Astrocyte (in vitro differentiated cells and primary cell): ENCODE data around the gene CCDC102B. TPM values are rescaled to one million over a fixed set of nuclear protein-coding genes. Genes with fewer than 3 reads are reported as not detected.

Experiments used
- DNase-seq: peaks from one replicate; pipeline ENCODE4 v3.0.0-alpha.2; 2010; ENCODE audit warnings: low read depth
- FAIRE-seq: peaks from 2 replicates; lab custom pipeline; 2011; peaks lifted over from hg19 to GRCh38; lab: Jason Lieb, UNC
- H2AFZ ChIP-seq: 2 replicates; pipeline ENCODE4 v1.6.0; 2012; ENCODE audit warnings: low read depth, low read length, inconsistent platforms
- H3K27ac ChIP-seq: 2 replicates; pipeline ENCODE4 v1.5.1; 2011; ENCODE audit warnings: low read depth, low read length, inconsistent platforms
- H3K27me3 ChIP-seq: 2 replicates; pipeline ENCODE4 v1.6.0; 2011; ENCODE audit warnings: low read length, inconsistent platforms; ENCODE audit not compliant: insufficient read depth
- H3K36me3 ChIP-seq: 2 replicates; pipeline ENCODE4 v1.5.1; 2011; ENCODE audit warnings: low read length, inconsistent platforms; ENCODE audit not compliant: insufficient read depth
- H3K4me1 ChIP-seq: 2 replicates; pipeline ENCODE4 v1.5.1; 2011; ENCODE audit warnings: low read length, inconsistent platforms; ENCODE audit not compliant: insufficient read depth
- H3K4me2 ChIP-seq: 2 replicates; pipeline ENCODE4 v1.6.0; 2012; ENCODE audit warnings: low read length, inconsistent platforms
- H3K4me3 ChIP-seq: 2 replicates; pipeline ENCODE4 v1.5.1; 2011; ENCODE audit warnings: low read depth, mild to moderate bottlenecking, low read length, inconsistent platforms; ENCODE audit not compliant: insufficient read depth
- H3K79me2 ChIP-seq: 2 replicates; pipeline ENCODE4 v1.6.0; 2012; ENCODE audit warnings: mild to moderate bottlenecking, low read length, inconsistent platforms; ENCODE audit not compliant: insufficient read depth
- H3K9ac ChIP-seq: 2 replicates; pipeline ENCODE4 v1.6.0; 2012; ENCODE audit warnings: mild to moderate bottlenecking, low read length, inconsistent platforms
- H3K9me3 ChIP-seq: 2 replicates; pipeline ENCODE4 v1.5.1; 2012; ENCODE audit warnings: low read depth, mild to moderate bottlenecking, low read length, inconsistent platforms; ENCODE audit not compliant: insufficient read depth
- H4K20me1 ChIP-seq: 2 replicates; pipeline ENCODE4 v1.6.0; 2012; ENCODE audit warnings: low read length, inconsistent platforms; ENCODE audit not compliant: insufficient read depth
- H3K27ac Mint-ChIP-seq: one replicate; pipeline ENCODE4 v1.8.0; 2021; ENCODE audit warnings: mild to moderate bottlenecking, mixed read lengths; ENCODE audit not compliant: unreplicated experiment
- H3K27me3 Mint-ChIP-seq: one replicate; pipeline ENCODE4 v1.8.0; 2021; ENCODE audit warnings: low read depth, mixed read lengths; ENCODE audit not compliant: unreplicated experiment
- H3K36me3 Mint-ChIP-seq: one replicate; pipeline ENCODE4 v1.8.0; 2021; ENCODE audit warnings: low read depth, mixed read lengths; ENCODE audit not compliant: unreplicated experiment
- H3K4me1 Mint-ChIP-seq: one replicate; pipeline ENCODE4 v1.8.0; 2021; ENCODE audit warnings: low read depth, mixed read lengths; ENCODE audit not compliant: unreplicated experiment
- H3K4me3 Mint-ChIP-seq: one replicate; pipeline ENCODE4 v1.8.0; 2021; ENCODE audit warnings: mild to moderate bottlenecking, moderate library complexity, mixed read lengths; ENCODE audit not compliant: unreplicated experiment
- H3K9me3 Mint-ChIP-seq: one replicate; pipeline ENCODE4 v1.8.0; 2021; ENCODE audit warnings: mild to moderate bottlenecking, mixed read lengths; ENCODE audit not compliant: unreplicated experiment
- CTCF ChIP-seq: IDR thresholded peaks from 2 replicates; pipeline ENCODE4 v1.5.1; 2011; ENCODE audit warnings: low read depth, mild to moderate bottlenecking, inconsistent platforms, low read length, moderate library complexity; ENCODE audit not compliant: insufficient read depth
- EZH2 ChIP-seq: IDR thresholded peaks from 2 replicates; pipeline ENCODE4 v1.6.1; 2012; ENCODE audit warnings: mild to moderate bottlenecking, low read length, inconsistent platforms; ENCODE audit not compliant: insufficient read depth
- total RNA-seq: library from RNA; stranded (reverse); gene quantifications from 2 replicates; pipeline ENCODE4 v1.2.1, GENCODE V29; 2021

Gene CCDC102B
- total RNA-seq, 1 donor from 2014 or later: 7.9 TPM

- H2AFZ ChIP-seq: no peak overlapping the region
- no peaks in the 10 kb centered on the region for H4K20me1 ChIP-seq
- no peak for FAIRE-seq
- Mint-ChIP-seq H3K4me3 (no peak overlapping the region), H3K4me1 (no peaks in the 10 kb centered on the region), H3K9me3 (no peaks in the 10 kb centered on the region), H3K27me3 (no peaks in the 10 kb centered on the region), H3K36me3 (no peaks in the 10 kb centered on the region), H3K27ac (no peak overlapping the region)
- no peak overlapping the region for H3K9ac ChIP-seq
- H3K27me3 ChIP-seq: no peaks in the 10 kb centered on the region
- no peak overlapping the region for H3K27ac ChIP-seq
- TF ChIP-seq EZH2 (no peak), CTCF (no peak)
- no peak for DNase-seq
- no peak overlapping the region for H3K4me3 ChIP-seq
- no peaks in the 10 kb centered on the region for H3K4me1 ChIP-seq
- H3K79me2 ChIP-seq: no peaks in the 10 kb centered on the region
- H3K36me3 ChIP-seq: no peaks in the 10 kb centered on the region
- H3K4me2 ChIP-seq: no peak overlapping the region
- H3K9me3 ChIP-seq: no peaks in the 10 kb centered on the region
Measured at GRCh38 chr18:68779169-68779568, 18.7 kb upstream of the CCDC102B start.

- H3K4me1 Mint-ChIP-seq: no peaks in the 10 kb centered on the region
- no peaks in the 10 kb centered on the region for H3K36me3 Mint-ChIP-seq
- H3K27me3 Mint-ChIP-seq: no peaks in the 10 kb centered on the region
- TF ChIP-seq CTCF (no peak), EZH2 (no peak)
- Histone ChIP-seq H3K27ac (no peak overlapping the region), H3K27me3 (no peaks in the 10 kb centered on the region), H3K9me3 (no peaks in the 10 kb centered on the region), H3K9ac (no peak overlapping the region), H4K20me1 (no peaks in the 10 kb centered on the region), H3K4me3 (no peak overlapping the region), H3K36me3 (no peaks in the 10 kb centered on the region), H3K79me2 (no peaks in the 10 kb centered on the region), H2AFZ (no peak overlapping the region), H3K4me2 (no peak overlapping the region), H3K4me1 (no peaks in the 10 kb centered on the region)
- H3K9me3 Mint-ChIP-seq: no peaks in the 10 kb centered on the region
- no peak overlapping the region for H3K27ac Mint-ChIP-seq
- FAIRE-seq (no peak), DNase-seq (no peak)
- H3K4me3 Mint-ChIP-seq: no peak overlapping the region
Measured at GRCh38 chr18:68780802-68781635, 16.9 kb upstream of the CCDC102B start.

GRCh38 chr18:68783506-68783905, 14.4 kb upstream of the CCDC102B start:
- Histone ChIP-seq H3K4me1 (no peaks in the 10 kb centered on the region), H3K27ac (no peak overlapping the region), H3K9ac (no peak overlapping the region), H3K4me2 (no peak overlapping the region), H3K4me3 (no peak overlapping the region), H3K9me3 (no peaks in the 10 kb centered on the region), H4K20me1 (no peaks in the 10 kb centered on the region), H3K79me2 (no peaks in the 10 kb centered on the region), H2AFZ (no peak overlapping the region), H3K36me3 (no peaks in the 10 kb centered on the region), H3K27me3 (no peaks in the 10 kb centered on the region)
- no peaks in the 10 kb centered on the region for H3K4me1 Mint-ChIP-seq
- H3K4me3 Mint-ChIP-seq: no peak overlapping the region
- no peaks in the 10 kb centered on the region for H3K36me3 Mint-ChIP-seq
- H3K27ac Mint-ChIP-seq: no peak overlapping the region
- FAIRE-seq (no peak), DNase-seq (no peak)
- H3K27me3 Mint-ChIP-seq: no peaks in the 10 kb centered on the region
- no peaks in the 10 kb centered on the region for H3K9me3 Mint-ChIP-seq
- TF ChIP-seq EZH2 (no peak), CTCF (no peak)
